IMR-90 (cell line): ENCODE data around the gene PHACTR3. TPM values are rescaled to one million over a fixed set of nuclear protein-coding genes. Genes with fewer than 3 reads are reported as not detected.

Source experiments
- ATAC-seq: fragments of 200-7000 bp; cut with Tn5 transposase; 2 replicates; pipeline ENCODE4 v1.9.1; 2020; ENCODE audit warnings: low read depth, mild to moderate bottlenecking, moderate library complexity
- BruUV-seq: library from RNA; stranded (reverse); fragments of 400-500 nt; replicated peaks from 2 replicates; lab custom pipeline; 2021; lab: Mats Ljungman, UMichigan
- CTCF ChIA-PET: fragments of 300-600 bp; formaldehyde crosslinking; extraction: SDS; loops from one replicate; lab custom pipeline; 2021; ENCODE audit warnings: antibody characterized with exemption; lab: Yijun Ruan, JAX
- POLR2A ChIA-PET: fragments of 300-600 bp; sonication (Branson Sonifier 250); formaldehyde crosslinking; loops from one replicate; lab custom pipeline; 2022; ENCODE audit warnings: antibody characterized with exemption; ENCODE audit not compliant: unreplicated experiment; lab: Charles Lee
- DNase-seq: peaks from one replicate; pipeline ENCODE4 v3.0.0; 2013
- H2AFZ ChIP-seq: replicated peaks from 2 replicates; pipeline ENCODE3; 2013; ENCODE audit warnings: low read length, mild to moderate bottlenecking; ENCODE audit not compliant: poor library complexity
- H2AK5ac ChIP-seq: 2 replicates; pipeline ENCODE4 v1.6.1; 2013; ENCODE audit warnings: low read depth, low read length, inconsistent platforms
- H2AK9ac ChIP-seq: replicated peaks from 2 replicates; pipeline ENCODE3; 2013; ENCODE audit warnings: mild to moderate bottlenecking, low read depth, low read length, moderate library complexity; ENCODE audit not compliant: poor library complexity
- H2BK120ac ChIP-seq: 2 replicates; pipeline ENCODE4 v1.6.1; 2013; ENCODE audit warnings: low read depth, low read length, inconsistent platforms
- H2BK15ac ChIP-seq: 3 replicates; pipeline ENCODE4 v1.6.1; 2013; ENCODE audit warnings: low read depth, low read length, inconsistent platforms
- H2BK20ac ChIP-seq: 2 replicates; pipeline ENCODE4 v1.6.1; 2013; ENCODE audit warnings: low read depth, mild to moderate bottlenecking, inconsistent platforms, low read length, moderate library complexity
- H2BK5ac ChIP-seq: 2 replicates; pipeline ENCODE4 v1.6.1; 2013; ENCODE audit warnings: mild to moderate bottlenecking, low read depth, low read length, inconsistent platforms; ENCODE audit not compliant: poor library complexity, severe bottlenecking
- H3K14ac ChIP-seq: replicated peaks from 2 replicates; pipeline ENCODE4 v1.6.1; 2013; ENCODE audit warnings: low read depth, low read length, inconsistent platforms
- H3K18ac ChIP-seq: 2 replicates; pipeline ENCODE4 v1.6.1; 2013; ENCODE audit warnings: low read depth, low read length, control low read depth
- H3K23ac ChIP-seq: 2 replicates; pipeline ENCODE4 v1.6.1; 2013; ENCODE audit warnings: low read depth, low read length, inconsistent platforms
- H3K27ac ChIP-seq: 2 replicates; pipeline ENCODE4 v1.5.1; 2013; ENCODE audit warnings: mild to moderate bottlenecking, control low read depth, low read length; ENCODE audit not compliant: insufficient read depth
- H3K27me3 ChIP-seq: 2 replicates; pipeline ENCODE4 v1.6.1; 2013; ENCODE audit warnings: low read length; ENCODE audit not compliant: control insufficient read depth, insufficient read depth
- H3K36me3 ChIP-seq: 2 replicates; pipeline ENCODE4 v1.6.1; 2013; ENCODE audit warnings: low read length, mixed read lengths; ENCODE audit not compliant: control insufficient read depth, insufficient read depth
- H3K4ac ChIP-seq: 2 replicates; pipeline ENCODE4 v1.6.1; 2013; ENCODE audit warnings: low read depth, low read length, inconsistent platforms
- H3K4me1 ChIP-seq: 2 replicates; pipeline ENCODE4 v1.6.1; 2013; ENCODE audit warnings: low read length, mixed read lengths; ENCODE audit not compliant: control insufficient read depth, insufficient read depth
- H3K4me2 ChIP-seq: 2 replicates; pipeline ENCODE4 v1.6.1; 2013; ENCODE audit warnings: low read depth, mild to moderate bottlenecking, control low read depth, low read length, moderate library complexity
- H3K4me3 ChIP-seq: 2 replicates; pipeline ENCODE4 v1.5.1; 2013; ENCODE audit warnings: low read depth, mild to moderate bottlenecking, control low read depth, low read length, moderate library complexity; ENCODE audit not compliant: insufficient read depth
- H3K56ac ChIP-seq: 2 replicates; pipeline ENCODE4 v1.6.1; 2013; ENCODE audit warnings: low read length, inconsistent platforms; ENCODE audit not compliant: insufficient read depth; ENCODE audit errors: extremely low read depth
- H3K79me1 ChIP-seq, 2 experiments: 2 replicates each; pipeline ENCODE4 v1.6.1; 2013; ENCODE audit warnings: low read length in 2 of 2, inconsistent platforms in 1 of 2, low read depth in 1 of 2
- H3K9ac ChIP-seq: 2 replicates; pipeline ENCODE4 v1.6.1; 2013; ENCODE audit warnings: low read depth, low read length, control low read depth
- H3K9me1 ChIP-seq: 2 replicates; pipeline ENCODE4 v1.6.1; 2013; ENCODE audit warnings: low read length, inconsistent platforms; ENCODE audit not compliant: insufficient read depth
- H3K9me3 ChIP-seq: 2 replicates; pipeline ENCODE4 v1.6.1; 2013; ENCODE audit warnings: low read length; ENCODE audit not compliant: control insufficient read depth, insufficient read depth
- H4K20me1 ChIP-seq: 2 replicates; pipeline ENCODE4 v1.6.1; 2013; ENCODE audit warnings: low read length, inconsistent platforms; ENCODE audit not compliant: insufficient read depth
- H4K5ac ChIP-seq: 2 replicates; pipeline ENCODE4 v1.6.1; 2013; ENCODE audit warnings: mild to moderate bottlenecking, low read depth, low read length, control low read depth
- H4K8ac ChIP-seq, 2 experiments: 2 replicates each; pipeline ENCODE4 v1.6.1; 2013; ENCODE audit warnings: low read depth in 2 of 2, low read length in 2 of 2, control low read depth in 1 of 2, inconsistent platforms in 1 of 2
- H4K91ac ChIP-seq: 2 replicates; pipeline ENCODE4 v1.6.1; 2013; ENCODE audit warnings: low read depth, low read length, inconsistent platforms; ENCODE audit not compliant: insufficient read depth
- BHLHE40 ChIP-seq: fragments of 150-350 bp; IDR thresholded peaks from 2 replicates; pipeline ENCODE4 v1.6.1; 2016; ENCODE audit warnings: mild to moderate bottlenecking, low read depth, low read length
- CEBPB ChIP-seq: IDR thresholded peaks from 2 replicates; pipeline ENCODE4 v1.6.1; 2012; ENCODE audit warnings: low read depth, low read length, improper control_type of control experiment
- CHD1 ChIP-seq: IDR thresholded peaks from 2 replicates; pipeline ENCODE4 v1.6.1; 2012; ENCODE audit warnings: low read depth, low read length, improper control_type of control experiment
- FOS ChIP-seq: fragments of 150-350 bp; IDR thresholded peaks from 2 replicates; pipeline ENCODE4 v1.6.1; 2016; ENCODE audit warnings: low read depth, low read length
- MAFK ChIP-seq: IDR thresholded peaks from 2 replicates; pipeline ENCODE4 v1.6.1; 2012; ENCODE audit warnings: low read depth, low read length, improper control_type of control experiment
- MAZ ChIP-seq: IDR thresholded peaks from 2 replicates; pipeline ENCODE4 v1.6.1; 2012; ENCODE audit warnings: low read depth, mild to moderate bottlenecking, low read length, improper control_type of control experiment, moderate library complexity, borderline replicate concordance
- MXI1 ChIP-seq: IDR thresholded peaks from 2 replicates; pipeline ENCODE4 v1.6.1; 2012; ENCODE audit warnings: low read depth, mild to moderate bottlenecking, low read length, moderate library complexity, borderline replicate concordance
- NFE2L2 ChIP-seq: fragments of 150-350 bp; IDR thresholded peaks from 2 replicates; pipeline ENCODE4 v1.6.1; 2016; ENCODE audit warnings: low read depth, mild to moderate bottlenecking, low read length
- POLR2A ChIP-seq: IDR thresholded peaks from 2 replicates; pipeline ENCODE4 v1.6.1; 2012; ENCODE audit warnings: mild to moderate bottlenecking, low read depth, low read length
- RAD21 ChIP-seq: IDR thresholded peaks from 2 replicates; pipeline ENCODE4 v1.6.1; 2012; ENCODE audit warnings: low read length, improper control_type of control experiment
- RFX5 ChIP-seq: IDR thresholded peaks from 2 replicates; pipeline ENCODE4 v1.8.0; 2012; ENCODE audit warnings: low read depth, mild to moderate bottlenecking, low read length, moderate library complexity
- SMC3 ChIP-seq: fragments of 150-350 bp; IDR thresholded peaks from 2 replicates; pipeline ENCODE4 v1.6.1; 2016; ENCODE audit warnings: low read depth, mild to moderate bottlenecking, antibody characterized with exemption, low read length, moderate library complexity
- USF2 ChIP-seq: fragments of 150-350 bp; IDR thresholded peaks from 2 replicates; pipeline ENCODE4 v1.6.1; 2017; ENCODE audit warnings: mild to moderate bottlenecking, antibody characterized with exemption, low read length, low read depth
- WGBS, 2 experiments: methylation state at CpG; one replicate each; pipeline versions ENCODE4 v1.1.5 to v1.1.7; 2013; ENCODE audit warnings: missing lambda C conversion rate in 2 of 2; ENCODE audit not compliant: insufficient read length in 1 of 2; ENCODE audit errors: extremely low coverage in 2 of 2; 5-methylcytosine and 5-hydroxymethylcytosine counted together
- dilution Hi-C: fragments of 300-500 bp; cut with HindIII; formaldehyde crosslinking; loops from one replicate; pipeline ENCODE4 v1.14.3; 2018; ENCODE audit warnings: low sequenced_read_pairs; ENCODE audit not compliant: unreplicated experiment
- in situ Hi-C: fragments of 300-500 bp; cut with MboI; formaldehyde crosslinking; loops from 3 replicates; pipeline ENCODE4 v1.14.3; 2019; ENCODE audit warnings: low sequenced_read_pairs, inconsistent platforms, mixed read lengths
- intact Hi-C: fragments of 100-400 bp; cut with micrococcal nuclease; formaldehyde crosslinking; loops from 2 replicates; pipeline ENCODE4 v1.10.0; 2022
- polyA plus RNA-seq, 3 experiments: library from polyadenylated mRNA; depleted of rRNA; stranded (reverse); fragments of >200 nt; gene quantifications; 2 replicates each; pipeline ENCODE4 v1.2.3, GENCODE V29; 2012; ENCODE audit warnings: low replicate concordance in 1 of 3
- total RNA-seq: library from RNA; depleted of rRNA; stranded (reverse); fragments of >200 nt; gene quantifications from 2 replicates; pipeline ENCODE4 v1.2.3, GENCODE V29; 2012
- TF ChIP-seq, protein P1 (sequence below): fragments of 150-350 bp; IDR thresholded peaks from 2 replicates; pipeline ENCODE4 v1.6.1; 2016; ENCODE audit warnings: low read depth, mild to moderate bottlenecking, low read length, moderate library complexity, borderline replicate concordance
- TF ChIP-seq, protein P2 (sequence below): conservative IDR thresholded peaks from 2 replicates; pipeline ENCODE4 v1.5.1; 2012; ENCODE audit warnings: mild to moderate bottlenecking, low read depth, low read length, improper control_type of control experiment

PHACTR3 gene
- total and polyA plus RNA-seq, 2 of the 4 experiments (the other 2 are of a cell fraction): not detected

DNA sequence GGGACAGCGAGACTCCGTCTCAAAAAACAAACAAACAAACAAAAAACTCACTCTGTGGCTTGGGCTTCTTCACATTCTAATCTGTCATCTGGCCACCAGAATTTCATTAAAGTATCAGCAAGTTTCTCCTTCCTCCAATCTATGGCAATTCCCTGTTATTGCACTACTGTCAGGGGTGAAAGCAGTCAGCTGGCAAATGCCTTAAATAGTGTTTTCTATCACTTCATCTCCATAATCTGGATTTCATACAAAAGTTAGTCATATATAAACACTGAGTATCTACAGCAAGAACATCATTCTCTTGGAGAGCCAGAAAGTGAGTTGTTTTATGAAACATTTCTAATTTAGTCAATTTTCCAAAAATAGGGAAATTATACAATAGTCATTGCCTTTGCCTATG lies 56.1 kb downstream of the PHACTR3 start:
- in situ Hi-C loops: no loop called here
- no peak overlapping the region for H3K56ac ChIP-seq
- intact Hi-C loops: no loop called here
- no peak overlapping the region for H3K4ac ChIP-seq
- ATAC-seq (no peak), DNase-seq (no peak)
- H4K20me1 ChIP-seq: no peaks in the 10 kb centered on the region
- H3K23ac ChIP-seq: no peak overlapping the region
- H3K9me3 ChIP-seq: peaks cover 33% of the 10 kb centered on the region
- H4K8ac ChIP-seq: no peak overlapping the region
- no peaks in the 10 kb centered on the region for H3K79me1 ChIP-seq
- H3K4me3 ChIP-seq: no peak overlapping the region
- H4K5ac ChIP-seq: no peak overlapping the region
- ChIA-PET POLR2A (no interaction called here), CTCF (no interaction called here)
- no peaks in the 10 kb centered on the region for H3K27me3 ChIP-seq
- no peak overlapping the region for H2AFZ ChIP-seq
- no peak overlapping the region for H2AK9ac ChIP-seq
- TF ChIP-seq MXI1: no peak
- TF ChIP-seq SMC3: no peak
- no peak for TF ChIP-seq CEBPB
- TF ChIP-seq POLR2A: no peak
- no peak for TF ChIP-seq USF2
- TF ChIP-seq, protein P1, sequence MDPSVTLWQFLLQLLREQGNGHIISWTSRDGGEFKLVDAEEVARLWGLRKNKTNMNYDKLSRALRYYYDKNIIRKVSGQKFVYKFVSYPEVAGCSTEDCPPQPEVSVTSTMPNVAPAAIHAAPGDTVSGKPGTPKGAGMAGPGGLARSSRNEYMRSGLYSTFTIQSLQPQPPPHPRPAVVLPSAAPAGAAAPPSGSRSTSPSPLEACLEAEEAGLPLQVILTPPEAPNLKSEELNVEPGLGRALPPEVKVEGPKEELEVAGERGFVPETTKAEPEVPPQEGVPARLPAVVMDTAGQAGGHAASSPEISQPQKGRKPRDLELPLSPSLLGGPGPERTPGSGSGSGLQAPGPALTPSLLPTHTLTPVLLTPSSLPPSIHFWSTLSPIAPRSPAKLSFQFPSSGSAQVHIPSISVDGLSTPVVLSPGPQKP: no peak
- TF ChIP-seq RAD21: no peak
- no peak for TF ChIP-seq RFX5
- TF ChIP-seq MAFK: no peak
- no peak for TF ChIP-seq BHLHE40
- TF ChIP-seq MAZ: no peak
- no peak for TF ChIP-seq NFE2L2
- TF ChIP-seq, protein P2, sequence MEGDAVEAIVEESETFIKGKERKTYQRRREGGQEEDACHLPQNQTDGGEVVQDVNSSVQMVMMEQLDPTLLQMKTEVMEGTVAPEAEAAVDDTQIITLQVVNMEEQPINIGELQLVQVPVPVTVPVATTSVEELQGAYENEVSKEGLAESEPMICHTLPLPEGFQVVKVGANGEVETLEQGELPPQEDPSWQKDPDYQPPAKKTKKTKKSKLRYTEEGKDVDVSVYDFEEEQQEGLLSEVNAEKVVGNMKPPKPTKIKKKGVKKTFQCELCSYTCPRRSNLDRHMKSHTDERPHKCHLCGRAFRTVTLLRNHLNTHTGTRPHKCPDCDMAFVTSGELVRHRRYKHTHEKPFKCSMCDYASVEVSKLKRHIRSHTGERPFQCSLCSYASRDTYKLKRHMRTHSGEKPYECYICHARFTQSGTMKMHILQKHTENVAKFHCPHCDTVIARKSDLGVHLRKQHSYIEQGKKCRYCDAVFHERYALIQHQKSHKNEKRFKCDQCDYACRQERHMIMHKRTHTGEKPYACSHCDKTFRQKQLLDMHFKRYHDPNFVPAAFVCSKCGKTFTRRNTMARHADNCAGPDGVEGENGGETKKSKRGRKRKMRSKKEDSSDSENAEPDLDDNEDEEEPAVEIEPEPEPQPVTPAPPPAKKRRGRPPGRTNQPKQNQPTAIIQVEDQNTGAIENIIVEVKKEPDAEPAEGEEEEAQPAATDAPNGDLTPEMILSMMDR: no peak
- TF ChIP-seq CHD1: no peak
- no peak for TF ChIP-seq FOS
- no peaks in the 10 kb centered on the region for H3K9me1 ChIP-seq
- no peak overlapping the region for H2BK15ac ChIP-seq
- dilution Hi-C loops: no loop called here
- H3K36me3 ChIP-seq: no peaks in the 10 kb centered on the region
- no peak overlapping the region for H2BK20ac ChIP-seq
- H3K4me2 ChIP-seq: no peak overlapping the region
- no peak overlapping the region for H4K91ac ChIP-seq
- H3K27ac ChIP-seq: no peak overlapping the region
- no peak overlapping the region for H2BK120ac ChIP-seq
- H2BK5ac ChIP-seq: no peak overlapping the region
- H2AK5ac ChIP-seq: no peak overlapping the region
- no peak overlapping the region for H3K18ac ChIP-seq
- no TSS peak for BruUV-seq
- H3K9ac ChIP-seq: no peak overlapping the region
- no CpG with 5 or more reads among the region's 2 CpGs for WGBS, 2 experiments
- H3K4me1 ChIP-seq: no peaks in the 10 kb centered on the region
- H3K14ac ChIP-seq: no peak overlapping the region
